Measurements from ENCODE around the gene CXXC5. TPM values are rescaled to one million over a fixed set of nuclear protein-coding genes. Genes with fewer than 3 reads are reported as not detected.

The CXXC5 gene
- total RNA-seq, 1 experiment from 2014 or later: 57.2 TPM

- no peak overlapping the region for H3K27ac ChIP-seq (ENCODE audit: low read depth, low read length, poor library complexity, severe bottlenecking)
- no peaks in the 10 kb centered on the region for H3K27me3 ChIP-seq (replicated peaks; ENCODE audit: insufficient read depth, low read depth, low read length, poor library complexity)
- DNase-seq (ENCODE audit: low spot score): no peak
- intact Hi-C loops (cut with micrococcal nuclease; ENCODE audit: unreplicated experiment): no loop called here
- H3K4me3 ChIP-seq (ENCODE audit: low read depth, low read length, poor library complexity, severe bottlenecking): no peak overlapping the region
- CTCF ChIA-PET: interaction anchor here (1.6 kb wide), 1 partner anchor 11 kb away, joined by 19 read pairs; no protein-coding TSS in a partner anchor
- H3K9me3 ChIP-seq (ENCODE audit: low read depth, low read length, poor library complexity, severe bottlenecking): no peaks in the 10 kb centered on the region
- TF ChIP-seq CTCF (conservative IDR thresholded peaks at IDR 0.05; ENCODE audit: low read depth, low read length): no peak
- no peak for TF ChIP-seq EZH2 (IDR thresholded peaks at IDR 0.05; ENCODE audit: borderline replicate concordance, low read depth, low read length, poor library complexity, severe bottlenecking)
- POLR2A ChIA-PET (ENCODE audit: low non-redundant PET): no interaction called here
- H3K36me3 ChIP-seq (ENCODE audit: insufficient read depth, low read length, poor library complexity, severe bottlenecking): no peaks in the 10 kb centered on the region
- H3K4me1 ChIP-seq (ENCODE audit: insufficient read depth, low read length, poor library complexity, severe bottlenecking): peaks cover 23% of the 10 kb centered on the region
- no TSS peak for BruUV-seq (replicated peaks)
Measured at GRCh38 chr5:139646912-139647505, 1.1 kb upstream of the CXXC5 start.

- ChIA-PET CTCF (interaction anchor here (0.7 to 1.7 kb wide), 5 partner anchors 10 to 119 kb away, joined by 3 to 19 read pairs (median 5); no protein-coding TSS in a partner anchor), POLR2A (ENCODE audit: low non-redundant PET) (interaction anchor here (0.6 to 1.2 kb wide), 3 partner anchors 9 to 22 kb away, joined by 3 read pairs; no protein-coding TSS in a partner anchor)
- Histone ChIP-seq H3K27me3 (replicated peaks; ENCODE audit: insufficient read depth, low read depth, low read length, poor library complexity) (no peaks in the 10 kb centered on the region), H3K4me1 (ENCODE audit: insufficient read depth, low read length, poor library complexity, severe bottlenecking) (peaks cover 26% of the 10 kb centered on the region), H3K9me3 (ENCODE audit: low read depth, low read length, poor library complexity, severe bottlenecking) (no peaks in the 10 kb centered on the region), H3K4me3 (ENCODE audit: low read depth, low read length, poor library complexity, severe bottlenecking) (peak overlapping the region; percentile 90), H3K36me3 (ENCODE audit: insufficient read depth, low read length, poor library complexity, severe bottlenecking) (no peaks in the 10 kb centered on the region), H3K27ac (ENCODE audit: low read depth, low read length, poor library complexity, severe bottlenecking) (no peak overlapping the region)
- intact Hi-C loops (cut with micrococcal nuclease; ENCODE audit: unreplicated experiment): loop anchor here (1.0 kb wide), 1 partner anchor 10 kb away; no protein-coding TSS in a partner anchor
- no peak for TF ChIP-seq CTCF (conservative IDR thresholded peaks at IDR 0.05; ENCODE audit: low read depth, low read length)
- no peak for TF ChIP-seq EZH2 (IDR thresholded peaks at IDR 0.05; ENCODE audit: borderline replicate concordance, low read depth, low read length, poor library complexity, severe bottlenecking)
- no TSS peak for BruUV-seq (replicated peaks)
- no peak for DNase-seq (ENCODE audit: low spot score)
Measured at GRCh38 chr5:139647506-139648204, 494 bp upstream of the CXXC5 start.

GRCh38 chr5:139649082-139649991, 1.2 kb downstream of the CXXC5 start:
- BruUV-seq (replicated peaks): no TSS peak
- H3K36me3 ChIP-seq (ENCODE audit: insufficient read depth, low read length, poor library complexity, severe bottlenecking): no peaks in the 10 kb centered on the region
- H3K4me3 ChIP-seq (ENCODE audit: low read depth, low read length, poor library complexity, severe bottlenecking): peak overlapping the region; percentile 90
- intact Hi-C loops (cut with micrococcal nuclease; ENCODE audit: unreplicated experiment): no loop called here
- TF ChIP-seq EZH2 (IDR thresholded peaks at IDR 0.05; ENCODE audit: borderline replicate concordance, low read depth, low read length, poor library complexity, severe bottlenecking) (no peak), CTCF (conservative IDR thresholded peaks at IDR 0.05; ENCODE audit: low read depth, low read length) (0 out of 2 replicates have a peak, but pooled peaks have one; percentile 22)
- ChIA-PET CTCF (interaction anchor here (0.9 to 1.7 kb wide), 2 partner anchors 12 kb away, joined by 3 to 12 read pairs; no protein-coding TSS in a partner anchor), POLR2A (ENCODE audit: low non-redundant PET) (no interaction called here)
- peak overlapping the region; percentile 78 for H3K27ac ChIP-seq (ENCODE audit: low read depth, low read length, poor library complexity, severe bottlenecking)
- H3K9me3 ChIP-seq (ENCODE audit: low read depth, low read length, poor library complexity, severe bottlenecking): no peaks in the 10 kb centered on the region
- peak; percentile 66 for DNase-seq (ENCODE audit: low spot score)
- H3K27me3 ChIP-seq (replicated peaks; ENCODE audit: insufficient read depth, low read depth, low read length, poor library complexity): no peaks in the 10 kb centered on the region
- peaks cover 41% of the 10 kb centered on the region for H3K4me1 ChIP-seq (ENCODE audit: insufficient read depth, low read length, poor library complexity, severe bottlenecking)
